ENCODE results near the gene MSL1. TPM values are rescaled to one million over a fixed set of nuclear protein-coding genes. Genes with fewer than 3 reads are reported as not detected.

Gene MSL1
- total RNA-seq, 4 donors from 2014 or later = 69.9 to 101 (median 80.4) TPM

DNA sequence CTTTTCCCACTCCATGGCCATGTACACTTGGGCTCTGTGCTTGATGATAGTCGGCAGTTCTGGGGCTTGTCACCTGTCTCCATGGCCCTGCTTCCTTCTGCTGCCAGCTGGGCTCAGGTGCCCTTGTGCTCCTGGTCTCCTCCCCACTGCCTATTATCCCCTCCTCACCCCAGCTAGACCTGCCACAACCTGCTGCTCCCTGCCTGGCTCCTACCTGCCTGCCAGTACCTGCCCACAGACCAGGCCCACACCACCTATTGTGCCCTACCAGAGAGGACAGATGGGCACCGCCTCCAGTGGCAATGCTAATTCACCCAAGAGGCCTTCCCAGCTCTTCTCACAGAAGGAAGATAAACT is 55.0 kb downstream of the MSL1 start:
- Histone ChIP-seq H3K4me1 (peaks cover 4 to 19% of the 10 kb centered on the region in 2 donors), H3K27ac (no peak overlapping the region), H3K36me3 (peaks cover 6 to 12% of the 10 kb centered on the region in 2 donors), H3K9me3 (no peaks in the 10 kb centered on the region), H3K27me3 (no peaks in the 10 kb centered on the region), H3K4me3 (replicated peaks in 1 of 3) (no peak overlapping the region)
- intact Hi-C loops (cut with DNase I) = no loop called here
- 65 to 71% methylated on average over 2 of the region's 2 CpGs for WGBS, 2 donors
- peak; percentile 15 to 19 for DNase-seq
- TF ChIP-seq, protein P1, sequence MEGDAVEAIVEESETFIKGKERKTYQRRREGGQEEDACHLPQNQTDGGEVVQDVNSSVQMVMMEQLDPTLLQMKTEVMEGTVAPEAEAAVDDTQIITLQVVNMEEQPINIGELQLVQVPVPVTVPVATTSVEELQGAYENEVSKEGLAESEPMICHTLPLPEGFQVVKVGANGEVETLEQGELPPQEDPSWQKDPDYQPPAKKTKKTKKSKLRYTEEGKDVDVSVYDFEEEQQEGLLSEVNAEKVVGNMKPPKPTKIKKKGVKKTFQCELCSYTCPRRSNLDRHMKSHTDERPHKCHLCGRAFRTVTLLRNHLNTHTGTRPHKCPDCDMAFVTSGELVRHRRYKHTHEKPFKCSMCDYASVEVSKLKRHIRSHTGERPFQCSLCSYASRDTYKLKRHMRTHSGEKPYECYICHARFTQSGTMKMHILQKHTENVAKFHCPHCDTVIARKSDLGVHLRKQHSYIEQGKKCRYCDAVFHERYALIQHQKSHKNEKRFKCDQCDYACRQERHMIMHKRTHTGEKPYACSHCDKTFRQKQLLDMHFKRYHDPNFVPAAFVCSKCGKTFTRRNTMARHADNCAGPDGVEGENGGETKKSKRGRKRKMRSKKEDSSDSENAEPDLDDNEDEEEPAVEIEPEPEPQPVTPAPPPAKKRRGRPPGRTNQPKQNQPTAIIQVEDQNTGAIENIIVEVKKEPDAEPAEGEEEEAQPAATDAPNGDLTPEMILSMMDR (IDR thresholded peaks at IDR 0.05) = no peak
- no peak for TF ChIP-seq POLR2A (IDR thresholded peaks at IDR 0.05)

DNA sequence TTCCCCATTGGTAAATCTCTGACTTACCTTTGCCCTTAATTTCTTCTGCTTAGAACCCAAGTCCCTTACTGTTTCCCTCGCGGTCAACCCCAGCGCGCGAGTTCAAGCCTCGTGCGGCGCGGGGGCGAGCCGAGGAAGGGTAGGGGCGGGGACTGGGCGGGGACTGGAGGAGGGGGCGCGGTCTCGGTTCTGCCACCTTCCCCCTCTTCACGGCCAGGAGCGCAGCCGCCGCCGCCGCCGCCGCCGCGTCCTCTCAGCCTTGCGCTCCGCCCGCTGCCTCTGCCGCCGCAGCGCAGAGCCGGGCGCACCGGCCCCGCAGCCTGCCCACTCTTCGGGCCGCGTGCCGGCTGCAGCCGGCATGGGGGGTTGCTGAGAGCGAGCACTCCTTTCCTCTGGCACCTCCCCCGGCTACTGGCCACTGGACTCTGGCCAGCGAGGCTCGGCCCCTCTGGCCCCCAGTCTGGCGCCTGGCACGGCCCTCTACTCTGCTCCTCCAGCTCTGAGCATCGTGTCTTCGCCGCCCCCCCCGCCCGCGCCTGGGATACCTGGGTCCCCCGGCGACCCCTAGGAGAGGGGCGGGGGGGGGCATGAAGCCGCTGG is 55.6 kb downstream of the MSL1 start, which contains the start of gene RAPGEFL1:
TSS of gene RAPGEFL1 (plus strand) at position 196 of the 600 bp plus-strand sequence. CDS start at position 588, 392 bp downstream.
- whole genome bisulfite sequencing, 2 donors = 1 to 2% methylated on average over 15 to 23 of the region's 57 CpGs
- no peaks in the 10 kb centered on the region for H3K27me3 ChIP-seq

DNA sequence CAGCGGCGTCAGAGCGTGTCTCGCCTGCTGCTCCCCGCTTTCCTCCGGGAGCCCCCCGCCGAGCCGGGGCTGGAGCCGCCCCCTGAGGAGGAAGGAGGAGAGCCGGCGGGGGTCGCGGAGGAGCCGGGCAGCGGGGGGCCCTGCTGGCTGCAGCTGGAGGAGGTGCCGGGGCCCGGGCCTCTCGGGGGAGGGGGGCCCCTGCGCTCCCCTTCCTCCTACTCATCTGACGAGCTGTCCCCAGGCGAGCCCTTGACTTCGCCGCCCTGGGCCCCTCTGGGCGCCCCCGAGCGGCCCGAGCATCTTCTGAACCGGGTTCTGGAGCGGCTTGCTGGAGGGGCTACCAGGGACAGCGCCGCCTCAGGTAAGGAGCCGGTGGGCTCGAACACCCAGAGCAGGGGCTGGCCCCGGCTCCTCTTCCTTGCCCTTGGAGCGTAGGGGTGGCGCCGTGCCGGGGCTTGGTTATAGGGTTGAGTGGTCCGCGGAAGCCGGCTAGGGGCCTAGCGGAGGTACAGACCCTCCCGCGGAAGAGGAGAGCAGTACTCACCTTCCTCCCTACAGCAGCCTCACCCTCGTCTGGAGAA is 56.3 kb downstream of the MSL1 start:
- H3K4me1 ChIP-seq = peaks cover 4 to 19% of the 10 kb centered on the region in 2 donors
- H3K9me3 ChIP-seq = no peaks in the 10 kb centered on the region
- no peak for DNase-seq
- no peak overlapping the region for H3K27ac ChIP-seq
- H3K4me3 ChIP-seq (replicated peaks in 1 of 3) = peak overlapping the region in 1 of 3 donors; percentile 40
- no peaks in the 10 kb centered on the region for H3K27me3 ChIP-seq
- peaks cover 0 to 3% of the 10 kb centered on the region in 2 donors for H3K36me3 ChIP-seq
- intact Hi-C loops (cut with DNase I) = no loop called here
- WGBS, 2 donors = 60 to 70% methylated on average over 12 of the region's 46 CpGs
- no peak for TF ChIP-seq POLR2A (IDR thresholded peaks at IDR 0.05)
- TF ChIP-seq, protein P1 (IDR thresholded peaks at IDR 0.05) = no peak

More for the DNA sequence above, 55.6 kb downstream of the MSL1 start, which contains the start of gene RAPGEFL1:
- Histone ChIP-seq H3K36me3 (peaks cover 0 to 6% of the 10 kb centered on the region in 2 donors), H3K9me3 (no peaks in the 10 kb centered on the region), H3K4me1 (peaks cover 4 to 19% of the 10 kb centered on the region in 2 donors), H3K4me3 (replicated peaks in 1 of 3) (peak within 1 kb of the TSS; percentile 14 to 40 (median 27)), H3K27ac (no peak within 1 kb of the TSS)
- intact Hi-C loops (cut with DNase I) = no loop called here
- TF ChIP-seq, protein P1 (IDR thresholded peaks at IDR 0.05) = no peak
- peak in 1 of 2 donors; percentile 43 for TF ChIP-seq POLR2A (IDR thresholded peaks at IDR 0.05)
- peak; percentile 80 to 83 for DNase-seq

DNA sequence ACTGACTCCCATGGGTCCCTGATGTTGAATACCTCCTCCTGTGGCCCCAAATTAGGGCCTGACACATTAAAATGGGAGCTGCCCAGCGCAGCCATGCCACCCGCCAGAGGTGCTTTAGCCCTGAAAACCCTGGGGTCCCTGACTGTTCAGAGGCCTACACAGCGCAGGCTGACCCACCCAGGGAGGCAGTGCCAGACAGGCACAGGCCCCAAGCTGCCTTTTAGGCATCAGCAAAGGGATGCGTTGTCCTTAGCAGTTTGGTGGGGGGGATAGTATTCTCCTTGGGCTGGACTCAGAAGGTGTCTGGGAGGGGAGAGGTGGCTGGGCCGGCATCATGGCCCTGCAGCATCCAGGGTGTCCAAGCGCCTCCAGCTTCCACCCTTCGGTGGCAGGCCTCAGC is 56.9 kb downstream of the MSL1 start:
- no peak overlapping the region for H3K4me3 ChIP-seq (replicated peaks in 1 of 3)
- 96 to 97% methylated on average over 5 to 7 of the region's 7 CpGs for WGBS, 2 donors

More for the DNA sequence above, 56.9 kb downstream of the MSL1 start:
- DNase-seq = no peak
- Histone ChIP-seq H3K36me3 (no peaks in the 10 kb centered on the region), H3K27ac (no peak overlapping the region), H3K27me3 (no peaks in the 10 kb centered on the region), H3K9me3 (no peaks in the 10 kb centered on the region), H3K4me1 (peaks cover 4 to 19% of the 10 kb centered on the region in 2 donors)
- TF ChIP-seq, protein P1 (IDR thresholded peaks at IDR 0.05) = no peak
- TF ChIP-seq POLR2A (IDR thresholded peaks at IDR 0.05) = no peak
- intact Hi-C loops (cut with DNase I) = no loop called here
